Keratinocyte (primary cell): ENCODE results near the gene ITCH. TPM values are rescaled to one million over a fixed set of nuclear protein-coding genes. Genes with fewer than 3 reads are reported as not detected.

Experiments
- DNase-seq: peaks from one replicate; pipeline ENCODE4 v3.0.0-alpha.2; 2011; ENCODE audit warnings: low read depth, missing footprints, low spot score
- FAIRE-seq: peaks from 2 replicates; lab custom pipeline; 2011; peaks lifted over from hg19 to GRCh38; lab: Jason Lieb, UNC
- H2AFZ ChIP-seq: 2 replicates; pipeline ENCODE4 v1.6.0; 2012; ENCODE audit warnings: low read length, control low read depth, inconsistent platforms; ENCODE audit not compliant: control insufficient read depth
- H3K27ac ChIP-seq: 2 replicates; pipeline ENCODE4 v1.5.1; 2011; ENCODE audit warnings: low read length; ENCODE audit not compliant: control insufficient read depth, insufficient read depth
- H3K27me3 ChIP-seq: 3 replicates; pipeline ENCODE4 v1.6.0; 2011; ENCODE audit warnings: low read length; ENCODE audit not compliant: control insufficient read depth, insufficient read depth; ENCODE audit errors: extremely low read depth
- H3K36me3 ChIP-seq, 2 experiments: 2 replicates in 1 of 2; 3 replicates in 1 of 2; pipeline ENCODE4 v1.5.1; 2011; ENCODE audit warnings: low read length in 2 of 2, mild to moderate bottlenecking in 1 of 2; ENCODE audit not compliant: control insufficient read depth in 2 of 2, insufficient read depth in 2 of 2; ENCODE audit errors: extremely low read depth in 1 of 2
- H3K4me1 ChIP-seq: 3 replicates; pipeline ENCODE4 v1.5.1; 2011; ENCODE audit warnings: low read length; ENCODE audit not compliant: control insufficient read depth, insufficient read depth; ENCODE audit errors: extremely low read depth
- H3K4me2 ChIP-seq: 3 replicates; pipeline ENCODE4 v1.6.0; 2011; ENCODE audit warnings: low read depth, low read length; ENCODE audit not compliant: control insufficient read depth, insufficient read depth; ENCODE audit errors: extremely low read depth
- H3K4me3 ChIP-seq, 3 experiments: fragments of 200-600 bp in 1 of 3; sonication (generic) in 1 of 3; 2 replicates in 2 of 3; 3 replicates in 1 of 3; pipeline ENCODE4 v1.5.1; 2011 to 2016; ENCODE audit warnings: low read length in 3 of 3, mild to moderate bottlenecking in 3 of 3, control low read depth in 2 of 3, inconsistent platforms in 1 of 3, low read depth in 1 of 3, mixed read lengths in 1 of 3, mixed run types in 1 of 3, moderate library complexity in 1 of 3; ENCODE audit not compliant: control insufficient read depth in 2 of 3, insufficient read depth in 2 of 3; ENCODE audit errors: extremely low read depth in 1 of 3
- H3K79me2 ChIP-seq: 2 replicates; pipeline ENCODE4 v1.6.0; 2012; ENCODE audit warnings: low read length; ENCODE audit not compliant: control insufficient read depth, insufficient read depth
- H3K9ac ChIP-seq: 3 replicates; pipeline ENCODE4 v1.6.0; 2011; ENCODE audit warnings: low read length; ENCODE audit not compliant: control insufficient read depth, insufficient read depth; ENCODE audit errors: extremely low read depth
- H3K9me1 ChIP-seq: 3 replicates; pipeline ENCODE4 v1.6.0; 2011; ENCODE audit warnings: low read length; ENCODE audit not compliant: control insufficient read depth, insufficient read depth; ENCODE audit errors: extremely low read depth
- H3K9me3 ChIP-seq: 2 replicates; pipeline ENCODE4 v1.5.1; 2012; ENCODE audit warnings: low read depth, low read length; ENCODE audit not compliant: control insufficient read depth
- H4K20me1 ChIP-seq: 3 replicates; pipeline ENCODE4 v1.6.0; 2011; ENCODE audit warnings: low read length; ENCODE audit not compliant: control insufficient read depth, insufficient read depth; ENCODE audit errors: extremely low read depth
- CTCF ChIP-seq, 3 experiments: IDR thresholded peaks in 1 of 3; conservative IDR thresholded peaks in 1 of 3; optimal IDR thresholded peaks in 1 of 3; 2 replicates in 2 of 3; 3 replicates in 1 of 3; pipeline versions ENCODE3 to v1.5.1; 2011; ENCODE audit warnings: low read length in 3 of 3, mild to moderate bottlenecking in 3 of 3, moderate library complexity in 2 of 3, control low read depth in 1 of 3, inconsistent platforms in 1 of 3; ENCODE audit not compliant: insufficient read depth in 2 of 3; ENCODE audit errors: extremely low read depth in 1 of 3
- EZH2 ChIP-seq: IDR thresholded peaks from one replicate; pipeline ENCODE4 v1.6.1; 2012; ENCODE audit warnings: inconsistent platforms, mild to moderate bottlenecking, low read length, moderate library complexity
- dilution Hi-C: fragments of 300-500 bp; cut with MboI; formaldehyde crosslinking; loops from one replicate; pipeline ENCODE4 v1.7.0; 2020; ENCODE audit warnings: low sequenced_read_pairs; ENCODE audit not compliant: extremely low pct_ligation_motif_present
- polyA plus RNA-seq, 5 experiments: library from polyadenylated mRNA; depleted of rRNA in 3 of 5; stranded (reverse) in 3 of 5; stranded (forward) in 1 of 5; unstranded in 1 of 5; fragments of >200 nt; gene quantifications; 1 replicate in 1 of 5; 2 replicates in 3 of 5; 3 replicates in 1 of 5; pipeline versions ENCODE4 v1.2.1 to v1.2.3, GENCODE V29; 2011 to 2012; ENCODE audit warnings: missing spikeins in 2 of 5, low read depth in 1 of 5, low replicate concordance in 1 of 5

The ITCH gene
- polyA plus RNA-seq, 1 donor (not counting 4 experiments of a cell fraction or from before 2014, with no cell fraction given): 42.5 TPM

GRCh38 chr20:34553366-34553867, 190.3 kb downstream of the ITCH start:
- Histone ChIP-seq H3K27me3 (no peaks in the 10 kb centered on the region), H3K36me3 (no peaks in the 10 kb centered on the region), H4K20me1 (no peaks in the 10 kb centered on the region), H3K4me2 (no peak overlapping the region), H3K27ac (no peak overlapping the region), H2AFZ (no peak overlapping the region), H3K4me3 (no peak overlapping the region), H3K79me2 (no peaks in the 10 kb centered on the region), H3K4me1 (peaks cover 9% of the 10 kb centered on the region), H3K9me1 (no peaks in the 10 kb centered on the region), H3K9me3 (no peaks in the 10 kb centered on the region), H3K9ac (no peak overlapping the region)
- FAIRE-seq (no peak), DNase-seq (no peak)
- TF ChIP-seq CTCF (optimal IDR thresholded peaks at IDR 0.05 in 1 of 3, IDR thresholded peaks at IDR 0.05 in 1 of 3, conservative IDR thresholded peaks at IDR 0.05 in 1 of 3; ENCODE audit: extremely low read depth in 1 of 3, insufficient read depth in 2 of 3, low read length in 3 of 3) (no peak), EZH2 (no peak)
- dilution Hi-C loops: no loop called here

- no peaks in the 10 kb centered on the region for H3K9me1 ChIP-seq
- H3K79me2 ChIP-seq: no peaks in the 10 kb centered on the region
- peaks cover 6% of the 10 kb centered on the region for H3K4me1 ChIP-seq
- peak overlapping the region; percentile 69 for H2AFZ ChIP-seq
- dilution Hi-C loops: no loop called here
- TF ChIP-seq CTCF (optimal IDR thresholded peaks at IDR 0.05 in 1 of 3, IDR thresholded peaks at IDR 0.05 in 1 of 3, conservative IDR thresholded peaks at IDR 0.05 in 1 of 3; ENCODE audit: extremely low read depth in 1 of 3, insufficient read depth in 2 of 3, low read length in 3 of 3) (no peak), EZH2 (no peak)
- peak overlapping the region; percentile 70 for H3K27ac ChIP-seq
- DNase-seq (no peak), FAIRE-seq (peak; percentile 55)
- H3K4me3 ChIP-seq: peak overlapping the region; percentile 54 to 74 (median 74)
- H3K27me3 ChIP-seq: no peaks in the 10 kb centered on the region
- H4K20me1 ChIP-seq: no peaks in the 10 kb centered on the region
- H3K36me3 ChIP-seq: no peaks in the 10 kb centered on the region
- H3K9me3 ChIP-seq: no peaks in the 10 kb centered on the region
- peak overlapping the region; percentile 72 for H3K4me2 ChIP-seq
- H3K9ac ChIP-seq: peak overlapping the region; percentile 84
These were observed 194.9 kb downstream of the ITCH start for GRCh38 chr20:34557936-34558319.
